Measurements from ENCODE around the gene GPD1.

GPD1 gene

GRCh38 chr12:50088577-50089335, 15.1 kb upstream of the GPD1 start:
- peaks cover 48% of the 10 kb centered on the region for H3K36me3 ChIP-seq (ENCODE audit: control insufficient read depth, insufficient read depth, low read length)
- no peaks in the 10 kb centered on the region for H3K9me3 ChIP-seq (ENCODE audit: control insufficient read depth, insufficient read depth, low read length)
- H3K9ac ChIP-seq (ENCODE audit: low read depth, low read length): no peak overlapping the region
- no peak overlapping the region for H3K4me3 ChIP-seq (ENCODE audit: low read depth, low read length)
- no peaks in the 10 kb centered on the region for H3K27me3 ChIP-seq (ENCODE audit: control insufficient read depth, insufficient read depth, low read length)
- peaks cover 4% of the 10 kb centered on the region for H3K4me1 ChIP-seq (ENCODE audit: control insufficient read depth, insufficient read depth, low read length)

GRCh38 chr12:50089730-50090129, 14.1 kb upstream of the GPD1 start:
- no peak overlapping the region for H3K4me3 ChIP-seq (ENCODE audit: low read depth, low read length)
- no peaks in the 10 kb centered on the region for H3K27me3 ChIP-seq (ENCODE audit: control insufficient read depth, insufficient read depth, low read length)
- peaks cover 4% of the 10 kb centered on the region for H3K4me1 ChIP-seq (ENCODE audit: control insufficient read depth, insufficient read depth, low read length)
- H3K36me3 ChIP-seq (ENCODE audit: control insufficient read depth, insufficient read depth, low read length): peaks cover 55% of the 10 kb centered on the region
- H3K9me3 ChIP-seq (ENCODE audit: control insufficient read depth, insufficient read depth, low read length): no peaks in the 10 kb centered on the region
- H3K9ac ChIP-seq (ENCODE audit: low read depth, low read length): no peak overlapping the region

GRCh38 chr12:50090391-50090790, 13.4 kb upstream of the GPD1 start:
- Histone ChIP-seq H3K9ac (ENCODE audit: low read depth, low read length) (no peak overlapping the region), H3K36me3 (ENCODE audit: control insufficient read depth, insufficient read depth, low read length) (peaks cover 60% of the 10 kb centered on the region), H3K4me1 (ENCODE audit: control insufficient read depth, insufficient read depth, low read length) (peaks cover 4% of the 10 kb centered on the region), H3K27me3 (ENCODE audit: control insufficient read depth, insufficient read depth, low read length) (no peaks in the 10 kb centered on the region), H3K9me3 (ENCODE audit: control insufficient read depth, insufficient read depth, low read length) (no peaks in the 10 kb centered on the region), H3K4me3 (ENCODE audit: low read depth, low read length) (no peak overlapping the region)

- Histone ChIP-seq H3K9me3 (ENCODE audit: control insufficient read depth, insufficient read depth, low read length) (no peaks in the 10 kb centered on the region), H3K4me1 (ENCODE audit: control insufficient read depth, insufficient read depth, low read length) (no peaks in the 10 kb centered on the region), H3K36me3 (ENCODE audit: control insufficient read depth, insufficient read depth, low read length) (peaks cover 62% of the 10 kb centered on the region), H3K4me3 (ENCODE audit: low read depth, low read length) (no peak overlapping the region), H3K27me3 (ENCODE audit: control insufficient read depth, insufficient read depth, low read length) (no peaks in the 10 kb centered on the region), H3K9ac (ENCODE audit: low read depth, low read length) (no peak overlapping the region)
These were observed 5.9 kb upstream of the GPD1 start for GRCh38 chr12:50097952-50098351.

- Histone ChIP-seq H3K27me3 (ENCODE audit: control insufficient read depth, insufficient read depth, low read length) (no peaks in the 10 kb centered on the region), H3K9ac (ENCODE audit: low read depth, low read length) (no peak overlapping the region), H3K4me3 (ENCODE audit: low read depth, low read length) (no peak overlapping the region), H3K4me1 (ENCODE audit: control insufficient read depth, insufficient read depth, low read length) (peaks cover 8% of the 10 kb centered on the region), H3K9me3 (ENCODE audit: control insufficient read depth, insufficient read depth, low read length) (no peaks in the 10 kb centered on the region), H3K36me3 (ENCODE audit: control insufficient read depth, insufficient read depth, low read length) (peaks cover 53% of the 10 kb centered on the region)
These were observed 4.4 kb upstream of the GPD1 start for GRCh38 chr12:50099302-50100008.

- H3K4me1 ChIP-seq (ENCODE audit: control insufficient read depth, insufficient read depth, low read length): peaks cover 8% of the 10 kb centered on the region
- H3K9me3 ChIP-seq (ENCODE audit: control insufficient read depth, insufficient read depth, low read length): no peaks in the 10 kb centered on the region
- no peak overlapping the region for H3K9ac ChIP-seq (ENCODE audit: low read depth, low read length)
- H3K36me3 ChIP-seq (ENCODE audit: control insufficient read depth, insufficient read depth, low read length): peaks cover 44% of the 10 kb centered on the region
- H3K4me3 ChIP-seq (ENCODE audit: low read depth, low read length): no peak overlapping the region
- H3K27me3 ChIP-seq (ENCODE audit: control insufficient read depth, insufficient read depth, low read length): no peaks in the 10 kb centered on the region
These were observed 3.2 kb upstream of the GPD1 start for GRCh38 chr12:50100561-50100960.

- no peaks in the 10 kb centered on the region for H3K9me3 ChIP-seq (ENCODE audit: control insufficient read depth, insufficient read depth, low read length)
- H3K9ac ChIP-seq (ENCODE audit: low read depth, low read length): no peak overlapping the region
- H3K4me3 ChIP-seq (ENCODE audit: low read depth, low read length): no peak overlapping the region
- peaks cover 33% of the 10 kb centered on the region for H3K36me3 ChIP-seq (ENCODE audit: control insufficient read depth, insufficient read depth, low read length)
- peaks cover 8% of the 10 kb centered on the region for H3K4me1 ChIP-seq (ENCODE audit: control insufficient read depth, insufficient read depth, low read length)
- no peaks in the 10 kb centered on the region for H3K27me3 ChIP-seq (ENCODE audit: control insufficient read depth, insufficient read depth, low read length)
These were observed 2.1 kb upstream of the GPD1 start for GRCh38 chr12:50101663-50102062.

- Histone ChIP-seq H3K4me3 (ENCODE audit: low read depth, low read length) (no peak overlapping the region), H3K9ac (ENCODE audit: low read depth, low read length) (no peak overlapping the region), H3K27me3 (ENCODE audit: control insufficient read depth, insufficient read depth, low read length) (no peaks in the 10 kb centered on the region), H3K36me3 (ENCODE audit: control insufficient read depth, insufficient read depth, low read length) (peaks cover 28% of the 10 kb centered on the region), H3K4me1 (ENCODE audit: control insufficient read depth, insufficient read depth, low read length) (peaks cover 8% of the 10 kb centered on the region), H3K9me3 (ENCODE audit: control insufficient read depth, insufficient read depth, low read length) (no peaks in the 10 kb centered on the region)
These were observed 1.7 kb upstream of the GPD1 start for GRCh38 chr12:50102131-50102531.

GRCh38 chr12:50102646-50103309, 1.0 kb upstream of the GPD1 start:
- no peaks in the 10 kb centered on the region for H3K9me3 ChIP-seq (ENCODE audit: control insufficient read depth, insufficient read depth, low read length)
- H3K4me1 ChIP-seq (ENCODE audit: control insufficient read depth, insufficient read depth, low read length): peaks cover 8% of the 10 kb centered on the region
- H3K9ac ChIP-seq (ENCODE audit: low read depth, low read length): no peak overlapping the region
- H3K4me3 ChIP-seq (ENCODE audit: low read depth, low read length): no peak overlapping the region
- no peaks in the 10 kb centered on the region for H3K27me3 ChIP-seq (ENCODE audit: control insufficient read depth, insufficient read depth, low read length)
- peaks cover 26% of the 10 kb centered on the region for H3K36me3 ChIP-seq (ENCODE audit: control insufficient read depth, insufficient read depth, low read length)

GRCh38 chr12:50103351-50103750, 457 bp upstream of the GPD1 start:
- H3K9ac ChIP-seq (ENCODE audit: low read depth, low read length): no peak overlapping the region
- H3K4me3 ChIP-seq (ENCODE audit: low read depth, low read length): no peak overlapping the region
- H3K9me3 ChIP-seq (ENCODE audit: control insufficient read depth, insufficient read depth, low read length): no peaks in the 10 kb centered on the region
- H3K4me1 ChIP-seq (ENCODE audit: control insufficient read depth, insufficient read depth, low read length): peaks cover 8% of the 10 kb centered on the region
- peaks cover 21% of the 10 kb centered on the region for H3K36me3 ChIP-seq (ENCODE audit: control insufficient read depth, insufficient read depth, low read length)
- H3K27me3 ChIP-seq (ENCODE audit: control insufficient read depth, insufficient read depth, low read length): no peaks in the 10 kb centered on the region

GRCh38 chr12:50104417-50105366, 884 bp downstream of the GPD1 start:
- H3K4me3 ChIP-seq (ENCODE audit: low read depth, low read length): no peak overlapping the region
- H3K9me3 ChIP-seq (ENCODE audit: control insufficient read depth, insufficient read depth, low read length): no peaks in the 10 kb centered on the region
- H3K4me1 ChIP-seq (ENCODE audit: control insufficient read depth, insufficient read depth, low read length): peaks cover 8% of the 10 kb centered on the region

More at GRCh38 chr12:50104417-50105366, 884 bp downstream of the GPD1 start:
- Histone ChIP-seq H3K27me3 (ENCODE audit: control insufficient read depth, insufficient read depth, low read length) (no peaks in the 10 kb centered on the region), H3K36me3 (ENCODE audit: control insufficient read depth, insufficient read depth, low read length) (peaks cover 7% of the 10 kb centered on the region), H3K9ac (ENCODE audit: low read depth, low read length) (no peak overlapping the region)

Data from iPS-15b (cell line).